Breast epithelium (tissue), 4 donors: ENCODE results near the gene PKIB. TPM values are rescaled to one million over a fixed set of nuclear protein-coding genes. Genes with fewer than 3 reads are reported as not detected.

Experiments used
- DNase-seq, 2 donors: peaks; one replicate each; pipeline ENCODE4 v3.0.0-alpha.2; 2019; ENCODE audit warnings: low spot score in 2 of 2
- H3K27ac ChIP-seq, 2 donors: fragments of 200-600 bp; sonication (generic) in 1 of 2; one replicate each; pipeline ENCODE4 v1.5.1; 2016 to 2019; ENCODE audit warnings: mild to moderate bottlenecking in 1 of 2
- H3K27me3 ChIP-seq, 2 donors: fragments of 200-600 bp; sonication (generic) in 1 of 2; one replicate each; pipeline versions ENCODE4 v1.5.1 to v1.6.0; 2017 to 2019; ENCODE audit warnings: control low read depth in 1 of 2, mild to moderate bottlenecking in 1 of 2
- H3K36me3 ChIP-seq: fragments of 200-600 bp; one replicate; pipeline ENCODE4 v1.5.1; 2019
- H3K4me1 ChIP-seq, 2 donors: fragments of 200-600 bp; sonication (generic); one replicate each; pipeline ENCODE4 v1.5.1; 2016 to 2019; ENCODE audit warnings: control low read depth in 1 of 2
- H3K4me3 ChIP-seq, 3 donors: fragments of 200-600 bp; sonication (generic); 1 replicate in 2 of 3; 2 replicates in 1 of 3; pipeline ENCODE4 v1.5.1; 2016 to 2019; ENCODE audit warnings: mild to moderate bottlenecking in 3 of 3, moderate library complexity in 2 of 3
- H3K9me3 ChIP-seq, 2 donors: fragments of 200-600 bp; sonication (generic) in 1 of 2; one replicate each; pipeline ENCODE4 v1.5.1; 2016 to 2019; ENCODE audit warnings: control low read depth in 1 of 2
- CTCF ChIP-seq, 3 donors: fragments of 450-650 bp; IDR thresholded peaks; one replicate each; pipeline ENCODE4 v1.5.1; 2016 to 2017; ENCODE audit warnings: antibody characterized with exemption in 3 of 3, mild to moderate bottlenecking in 3 of 3, moderate library complexity in 3 of 3
- POLR2A ChIP-seq: fragments of 450-650 bp; IDR thresholded peaks from one replicate; pipeline ENCODE4 v1.6.1; 2016; ENCODE audit warnings: antibody characterized with exemption, mild to moderate bottlenecking, moderate library complexity
- POLR2AphosphoS5 ChIP-seq, 3 donors: sonication (generic); formaldehyde crosslinking; IDR thresholded peaks; one replicate each; pipeline ENCODE4 v1.6.1; 2017; ENCODE audit warnings: antibody characterized with exemption in 3 of 3
- intact Hi-C: fragments of 100-400 bp; cut with DNase I; formaldehyde crosslinking; loops from one replicate; pipeline ENCODE4 v1.15.1; 2023; ENCODE audit warnings: low total_unique reads
- total RNA-seq, 3 donors: library from RNA; depleted of rRNA; stranded (reverse); fragments of >200 nt; gene quantifications; one replicate each; pipeline ENCODE4 v1.1.0, GENCODE V29; 2016

The PKIB gene
- total RNA-seq, 3 donors from 2014 or later, result 1.6 to 33.5 (median 22.3) TPM

GRCh38 chr6:122681705-122682104 is 71.5 kb downstream of the PKIB start:
- DNase-seq, result no peak
- H3K9me3 ChIP-seq, result no peaks in the 10 kb centered on the region
- no peaks in the 10 kb centered on the region for H3K27me3 ChIP-seq
- no peak overlapping the region for H3K27ac ChIP-seq
- intact Hi-C loops, result no loop called here
- H3K4me3 ChIP-seq, result no peak overlapping the region
- H3K36me3 ChIP-seq, result no peaks in the 10 kb centered on the region
- no peak for TF ChIP-seq POLR2AphosphoS5 (IDR thresholded peaks at IDR 0.05)
- no peak for TF ChIP-seq CTCF (IDR thresholded peaks at IDR 0.05)
- no peak for TF ChIP-seq POLR2A
- no peaks in the 10 kb centered on the region for H3K4me1 ChIP-seq

GRCh38 chr6:122683989-122684651 is 73.9 kb downstream of the PKIB start:
- DNase-seq, result no peak
- H3K27me3 ChIP-seq, result no peaks in the 10 kb centered on the region
- no peaks in the 10 kb centered on the region for H3K9me3 ChIP-seq
- no peaks in the 10 kb centered on the region for H3K36me3 ChIP-seq
- no peak overlapping the region for H3K27ac ChIP-seq
- no peak for TF ChIP-seq POLR2AphosphoS5 (IDR thresholded peaks at IDR 0.05)
- no peak for TF ChIP-seq CTCF (IDR thresholded peaks at IDR 0.05)
- TF ChIP-seq POLR2A, result no peak
- H3K4me1 ChIP-seq, result no peaks in the 10 kb centered on the region
- no peak overlapping the region for H3K4me3 ChIP-seq
- intact Hi-C loops, result no loop called here

- peak overlapping the region; percentile 69 to 82 for H3K27ac ChIP-seq
- no peaks in the 10 kb centered on the region for H3K9me3 ChIP-seq
- no peak overlapping the region for H3K4me3 ChIP-seq
- no peaks in the 10 kb centered on the region for H3K36me3 ChIP-seq
- intact Hi-C loops, result no loop called here
- H3K4me1 ChIP-seq, result no peaks in the 10 kb centered on the region
- peak; percentile 54 to 57 for DNase-seq
- no peaks in the 10 kb centered on the region for H3K27me3 ChIP-seq
- TF ChIP-seq POLR2AphosphoS5 (IDR thresholded peaks at IDR 0.05) (peak in 1 of 3 donors; percentile 45), CTCF (IDR thresholded peaks at IDR 0.05) (no peak)
Measured at GRCh38 chr6:122692175-122692598, 82.0 kb downstream of the PKIB start.

GRCh38 chr6:122692807-122693580 is 82.8 kb downstream of the PKIB start:
- Histone ChIP-seq H3K27me3 (no peaks in the 10 kb centered on the region), H3K27ac (peak overlapping the region; percentile 69 to 82), H3K4me1 (no peaks in the 10 kb centered on the region), H3K36me3 (no peaks in the 10 kb centered on the region), H3K4me3 (no peak overlapping the region), H3K9me3 (no peaks in the 10 kb centered on the region)
- TF ChIP-seq POLR2AphosphoS5 (IDR thresholded peaks at IDR 0.05) (no peak), CTCF (IDR thresholded peaks at IDR 0.05) (no peak), POLR2A (no peak)
- no peak for DNase-seq
- intact Hi-C loops, result no loop called here

GRCh38 chr6:122694075-122694474 is 83.9 kb downstream of the PKIB start:
- no peak overlapping the region for H3K4me3 ChIP-seq
- intact Hi-C loops, result no loop called here
- DNase-seq, result no peak
- TF ChIP-seq POLR2AphosphoS5 (IDR thresholded peaks at IDR 0.05), result no peak
- TF ChIP-seq CTCF (IDR thresholded peaks at IDR 0.05), result no peak
- TF ChIP-seq POLR2A, result no peak
- no peaks in the 10 kb centered on the region for H3K27me3 ChIP-seq
- H3K9me3 ChIP-seq, result no peaks in the 10 kb centered on the region
- no peak overlapping the region for H3K27ac ChIP-seq
- no peaks in the 10 kb centered on the region for H3K4me1 ChIP-seq
- no peaks in the 10 kb centered on the region for H3K36me3 ChIP-seq
